AG09309 (cell line): ENCODE results near the gene BRIP1.

Experiments used
- DNase-seq: peaks from one replicate; pipeline ENCODE4 v3.0.0-alpha.2; 2010; ENCODE audit warnings: low read depth
- H3K4me3 ChIP-seq: 2 replicates; pipeline ENCODE4 v1.5.1; 2011; ENCODE audit warnings: mild to moderate bottlenecking, low read depth, low read length, moderate library complexity; ENCODE audit not compliant: control insufficient read depth
- TF ChIP-seq, protein P1 (sequence below): IDR thresholded peaks from 2 replicates; pipeline ENCODE4 v1.5.1; 2011; ENCODE audit warnings: mild to moderate bottlenecking, low read depth, low read length, inconsistent platforms; ENCODE audit not compliant: insufficient read depth, control insufficient read depth; ENCODE audit errors: missing control alignments

BRIP1 gene

GRCh38 chr17:61839300-61839786 lies 24.0 kb downstream of the BRIP1 start:
- no peak overlapping the region for H3K4me3 ChIP-seq
- no peak for DNase-seq
- TF ChIP-seq, protein P1, sequence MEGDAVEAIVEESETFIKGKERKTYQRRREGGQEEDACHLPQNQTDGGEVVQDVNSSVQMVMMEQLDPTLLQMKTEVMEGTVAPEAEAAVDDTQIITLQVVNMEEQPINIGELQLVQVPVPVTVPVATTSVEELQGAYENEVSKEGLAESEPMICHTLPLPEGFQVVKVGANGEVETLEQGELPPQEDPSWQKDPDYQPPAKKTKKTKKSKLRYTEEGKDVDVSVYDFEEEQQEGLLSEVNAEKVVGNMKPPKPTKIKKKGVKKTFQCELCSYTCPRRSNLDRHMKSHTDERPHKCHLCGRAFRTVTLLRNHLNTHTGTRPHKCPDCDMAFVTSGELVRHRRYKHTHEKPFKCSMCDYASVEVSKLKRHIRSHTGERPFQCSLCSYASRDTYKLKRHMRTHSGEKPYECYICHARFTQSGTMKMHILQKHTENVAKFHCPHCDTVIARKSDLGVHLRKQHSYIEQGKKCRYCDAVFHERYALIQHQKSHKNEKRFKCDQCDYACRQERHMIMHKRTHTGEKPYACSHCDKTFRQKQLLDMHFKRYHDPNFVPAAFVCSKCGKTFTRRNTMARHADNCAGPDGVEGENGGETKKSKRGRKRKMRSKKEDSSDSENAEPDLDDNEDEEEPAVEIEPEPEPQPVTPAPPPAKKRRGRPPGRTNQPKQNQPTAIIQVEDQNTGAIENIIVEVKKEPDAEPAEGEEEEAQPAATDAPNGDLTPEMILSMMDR: no peak

GRCh38 chr17:61837175-61838051 lies 25.9 kb downstream of the BRIP1 start:
- DNase-seq: peak; percentile 33
- TF ChIP-seq, protein P1: peak; percentile 81
- H3K4me3 ChIP-seq: no peak overlapping the region

DNA sequence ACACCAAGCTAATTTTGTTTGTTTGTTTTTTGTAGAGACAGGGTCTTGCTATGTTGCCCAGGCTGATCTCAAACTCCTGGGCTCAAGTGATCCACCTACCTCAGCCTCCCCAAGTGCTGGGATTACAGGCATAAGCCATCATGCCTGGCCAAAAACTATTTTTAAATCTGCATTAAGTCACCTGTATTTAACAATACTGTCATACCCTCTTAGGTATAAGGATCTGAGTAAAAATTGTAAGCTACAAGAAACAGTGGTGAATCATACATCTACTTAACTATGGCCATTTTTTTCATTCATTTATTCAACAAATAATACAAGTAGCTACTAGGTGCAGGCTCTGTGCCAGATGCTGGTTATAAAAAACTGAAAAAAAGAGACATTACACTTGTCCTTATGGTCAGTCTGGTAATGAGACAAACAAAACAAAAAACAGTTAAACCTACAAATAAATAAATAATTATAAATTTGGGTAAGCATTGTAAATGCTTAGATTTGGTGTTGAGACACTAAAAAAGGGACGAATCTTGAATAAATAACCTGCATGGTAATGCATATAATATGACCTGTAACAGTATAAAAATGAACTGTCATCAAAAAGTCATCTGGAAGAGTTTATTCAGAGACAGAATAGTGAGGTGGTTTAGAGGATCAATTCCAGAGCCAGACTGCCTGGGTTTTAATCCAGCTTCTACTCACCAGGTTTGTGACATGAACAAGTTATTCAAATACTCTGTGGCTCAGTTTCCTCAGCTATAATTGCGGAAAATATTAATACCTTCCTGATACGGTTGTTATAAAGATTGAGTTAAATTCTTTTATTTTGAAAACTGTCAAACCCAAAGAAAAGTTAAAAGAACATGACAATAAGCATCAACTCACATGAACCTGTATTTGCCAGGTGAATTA lies 26.8 kb downstream of the BRIP1 start:
- TF ChIP-seq, protein P1: no peak
- no peak overlapping the region for H3K4me3 ChIP-seq
- DNase-seq: no peak

DNA sequence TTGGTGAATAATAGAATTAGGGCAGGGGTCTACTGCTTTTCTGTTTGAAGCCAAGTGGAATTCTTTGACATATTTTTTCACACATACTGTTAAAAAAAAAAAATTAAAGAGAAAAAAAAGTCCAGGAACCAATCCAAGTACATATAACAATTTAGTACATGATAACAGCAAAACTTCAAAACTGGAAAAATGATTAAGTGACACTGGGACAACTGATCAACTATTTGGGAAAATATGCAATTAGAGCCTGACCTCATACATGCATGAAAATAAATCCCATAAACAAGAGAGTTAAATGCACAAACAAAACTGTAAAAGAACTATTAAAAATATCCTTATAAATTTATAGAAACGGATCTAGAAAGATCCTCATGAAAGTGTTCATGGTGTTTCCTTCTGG lies 27.7 kb downstream of the BRIP1 start:
- TF ChIP-seq, protein P1: no peak
- DNase-seq: no peak
- H3K4me3 ChIP-seq: no peak overlapping the region

DNA sequence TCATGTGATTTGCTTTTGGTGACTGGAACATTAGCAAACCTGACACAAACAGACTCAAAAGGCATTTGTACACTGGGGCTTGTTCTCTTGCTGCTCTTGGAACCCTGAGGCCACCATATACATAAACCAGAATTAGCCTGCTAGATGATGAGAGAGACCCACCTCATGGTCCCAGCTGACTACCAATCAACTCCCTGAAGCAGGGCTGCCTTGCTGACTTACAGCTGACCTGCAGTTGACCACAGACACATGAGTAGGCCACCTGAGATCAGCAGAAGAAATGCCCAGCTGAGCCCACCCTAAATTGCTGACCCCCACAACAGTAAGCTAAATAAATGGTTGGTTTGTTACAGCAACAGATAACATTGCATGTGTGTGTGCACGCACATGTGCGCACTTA lies 28.7 kb downstream of the BRIP1 start:
- TF ChIP-seq, protein P1: no peak

DNA sequence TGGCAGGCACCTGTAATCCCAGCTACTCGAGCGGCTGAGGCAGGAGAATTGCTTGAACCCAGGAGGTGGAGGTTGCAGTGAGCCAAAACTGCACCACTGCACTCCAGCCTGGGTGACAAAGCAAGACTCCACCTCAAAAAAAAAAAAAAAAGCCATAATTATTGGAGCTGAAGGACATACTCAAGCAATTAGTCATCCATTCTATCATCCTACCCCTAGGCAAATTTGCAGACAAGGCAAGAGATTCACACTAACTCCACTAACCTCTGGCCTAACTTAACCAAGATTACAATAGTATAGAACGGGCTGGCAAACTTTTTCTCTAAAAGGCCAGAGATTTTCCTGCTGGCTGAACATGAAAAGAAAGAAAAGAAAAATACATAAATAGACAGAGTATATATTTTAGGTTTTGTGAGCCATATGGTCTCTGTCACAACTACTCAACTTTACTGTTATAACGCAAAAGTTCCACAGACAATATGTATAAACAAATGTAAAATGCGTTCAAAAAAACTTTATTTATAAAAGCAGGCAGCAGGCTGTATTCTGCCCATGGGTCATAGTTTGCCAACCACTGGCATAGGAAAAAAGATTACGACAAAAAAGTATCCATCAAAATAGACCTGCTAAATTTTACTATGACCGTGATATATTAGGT lies 29.7 kb downstream of the BRIP1 start:
- peak; percentile 69 for DNase-seq
- H3K4me3 ChIP-seq: no peak overlapping the region

More for the DNA sequence above, 28.7 kb downstream of the BRIP1 start:
- no peak overlapping the region for H3K4me3 ChIP-seq
- no peak for DNase-seq

More for the DNA sequence above, 29.7 kb downstream of the BRIP1 start:
- TF ChIP-seq, protein P1: no peak
